ENCODE measurements around the gene IL10RB. TPM values are rescaled to one million over a fixed set of nuclear protein-coding genes. Genes with fewer than 3 reads are reported as not detected.

The IL10RB gene
- total and polyA plus RNA-seq, 4 donors = 26.7 to 89.1 (median 42.9) TPM

GRCh38 chr21:33246506-33246905, 19.7 kb upstream of the IL10RB start:
- no peak for ATAC-seq (ENCODE audit: insufficient read depth, low FRiP score)
- Histone ChIP-seq H3K27me3 (ENCODE audit: control insufficient read depth in 3 of 3, insufficient read depth in 3 of 3, low read length in 2 of 3) (no peaks in the 10 kb centered on the region), H3K9ac (ENCODE audit: insufficient read depth in 1 of 2, low read length in 2 of 2) (no peak overlapping the region), H3K4me3 (no peak overlapping the region), H3K9me3 (ENCODE audit: control insufficient read depth in 4 of 4, insufficient read depth in 3 of 4, low read length in 3 of 4) (no peaks in the 10 kb centered on the region), H3K27ac (ENCODE audit: low read depth in 1 of 2, low read length in 1 of 2) (no peak overlapping the region), H3K4me1 (ENCODE audit: control insufficient read depth in 5 of 5, insufficient read depth in 5 of 5, low read length in 5 of 5) (peaks cover 0 to 8% (median 0%) of the 10 kb centered on the region in 5 donors), H3K36me3 (ENCODE audit: control insufficient read depth in 4 of 4, insufficient read depth in 4 of 4, low read length in 4 of 4) (peaks cover 17 to 34% (median 18%) of the 10 kb centered on the region in 4 donors)
- DNase-seq = no peak
- WGBS, 2 donors = 80 to 87% methylated on average over 5 of the region's 5 CpGs
- no peak for TF ChIP-seq CTCF (IDR thresholded peaks at IDR 0.05; ENCODE audit: control extremely low read depth, extremely low read depth)

- Histone ChIP-seq H3K4me1 (ENCODE audit: control insufficient read depth in 5 of 5, insufficient read depth in 5 of 5, low read length in 5 of 5) (peaks cover 0 to 8% (median 0%) of the 10 kb centered on the region in 5 donors), H3K9me3 (ENCODE audit: control insufficient read depth in 4 of 4, insufficient read depth in 3 of 4, low read length in 3 of 4) (no peaks in the 10 kb centered on the region), H3K36me3 (ENCODE audit: control insufficient read depth in 4 of 4, insufficient read depth in 4 of 4, low read length in 4 of 4) (peaks cover 17 to 34% (median 20%) of the 10 kb centered on the region in 4 donors), H3K9ac (ENCODE audit: insufficient read depth in 1 of 2, low read length in 2 of 2) (no peak overlapping the region), H3K27ac (ENCODE audit: low read depth in 1 of 2, low read length in 1 of 2) (no peak overlapping the region), H3K4me3 (no peak overlapping the region), H3K27me3 (ENCODE audit: control insufficient read depth in 3 of 3, insufficient read depth in 3 of 3, low read length in 2 of 3) (no peaks in the 10 kb centered on the region)
- DNase-seq = no peak
- no peak for ATAC-seq (ENCODE audit: insufficient read depth, low FRiP score)
- no peak for TF ChIP-seq CTCF (IDR thresholded peaks at IDR 0.05; ENCODE audit: control extremely low read depth, extremely low read depth)
- WGBS, 2 donors = 87 to 91% methylated on average over 7 of the region's 7 CpGs
These were observed 19.2 kb upstream of the IL10RB start for GRCh38 chr21:33246963-33247362.

GRCh38 chr21:33247599-33247998, 18.6 kb upstream of the IL10RB start:
- Histone ChIP-seq H3K9me3 (ENCODE audit: control insufficient read depth in 4 of 4, insufficient read depth in 3 of 4, low read length in 3 of 4) (no peaks in the 10 kb centered on the region), H3K4me3 (no peak overlapping the region), H3K9ac (ENCODE audit: insufficient read depth in 1 of 2, low read length in 2 of 2) (no peak overlapping the region), H3K27ac (ENCODE audit: low read depth in 1 of 2, low read length in 1 of 2) (no peak overlapping the region), H3K27me3 (ENCODE audit: control insufficient read depth in 3 of 3, insufficient read depth in 3 of 3, low read length in 2 of 3) (no peaks in the 10 kb centered on the region), H3K36me3 (ENCODE audit: control insufficient read depth in 4 of 4, insufficient read depth in 4 of 4, low read length in 4 of 4) (peaks cover 17 to 32% (median 21%) of the 10 kb centered on the region in 4 donors), H3K4me1 (ENCODE audit: control insufficient read depth in 5 of 5, insufficient read depth in 5 of 5, low read length in 5 of 5) (peaks cover 0 to 8% (median 0%) of the 10 kb centered on the region in 5 donors)
- no peak for TF ChIP-seq CTCF (IDR thresholded peaks at IDR 0.05; ENCODE audit: control extremely low read depth, extremely low read depth)
- DNase-seq = no peak
- WGBS, 2 donors = 32 to 56% methylated on average over 6 of the region's 6 CpGs
- no peak for ATAC-seq (ENCODE audit: insufficient read depth, low FRiP score)
